GM23248 (cell line): ENCODE data around the gene ZNF329.

Experiments used
- EZH2 ChIP-seq: fragments of 200-600 bp; sonication (generic); IDR thresholded peaks from 2 replicates; pipeline ENCODE4 v1.6.1; 2018; ENCODE audit warnings: antibody characterized with exemption, mild to moderate bottlenecking; ENCODE audit not compliant: insufficient read depth, poor library complexity, severe bottlenecking
- EZH2phosphoT487 ChIP-seq: fragments of 200-600 bp; sonication (generic); IDR thresholded peaks from 2 replicates; pipeline ENCODE4 v1.6.1; 2018; ENCODE audit warnings: antibody characterized with exemption, moderate library complexity, mild to moderate bottlenecking, low read depth; ENCODE audit not compliant: insufficient read depth

- TF ChIP-seq EZH2 (no peak), EZH2phosphoT487 (no peak)
Observed at GRCh38 chr19:58182989-58183816, 32.6 kb upstream of the ZNF329 start, which contains the start of gene ZNF274.
